CD8-positive, alpha-beta memory T cell (primary cell): ENCODE measurements around the gene LIN7C. TPM values are rescaled to one million over a fixed set of nuclear protein-coding genes. Genes with fewer than 3 reads are reported as not detected.

Source experiments
- CTCF ChIA-PET: fragments of 350-600 bp; sonication (Branson Sonifier 250); formaldehyde crosslinking; loops from one replicate; lab custom pipeline; 2021; ENCODE audit warnings: antibody characterized with exemption; lab: Charles Lee
- POLR2A ChIA-PET: fragments of 350-600 bp; sonication (Branson Sonifier 250); formaldehyde crosslinking; loops from one replicate; lab custom pipeline; 2021; ENCODE audit warnings: antibody characterized with exemption; lab: Charles Lee
- DNase-seq, 5 donors: peaks; one replicate each; pipeline versions ENCODE4 v3.0.0 to v3.0.0-alpha.2; 2020 to 2022; ENCODE audit warnings: mixed read lengths in 1 of 5
- H3K27ac ChIP-seq: one replicate; pipeline ENCODE4 v1.7.0; 2013; ENCODE audit warnings: low read depth, mild to moderate bottlenecking, low read length, moderate library complexity
- H3K27me3 ChIP-seq: 2 replicates; pipeline ENCODE4 v1.7.0; 2013; ENCODE audit warnings: low read length, mild to moderate bottlenecking; ENCODE audit not compliant: insufficient read depth, poor library complexity, severe bottlenecking
- H3K36me3 ChIP-seq: 2 replicates; pipeline ENCODE4 v1.7.0; 2013; ENCODE audit warnings: mild to moderate bottlenecking, low read length, moderate library complexity; ENCODE audit not compliant: insufficient read depth
- H3K4me1 ChIP-seq: 2 replicates; pipeline ENCODE4 v1.7.0; 2013; ENCODE audit warnings: mild to moderate bottlenecking, low read length, moderate library complexity; ENCODE audit not compliant: insufficient read depth
- H3K4me3 ChIP-seq: 2 replicates; pipeline ENCODE4 v1.7.0; 2013; ENCODE audit warnings: mild to moderate bottlenecking, low read length
- H3K9me3 ChIP-seq: 2 replicates; pipeline ENCODE4 v1.7.0; 2013; ENCODE audit warnings: mild to moderate bottlenecking, low read length
- H3K27ac Mint-ChIP-seq, 8 donors: one replicate each; pipeline ENCODE4 v1.8.0; 2020 to 2021; ENCODE audit warnings: mixed read lengths in 8 of 8, mild to moderate bottlenecking in 6 of 8, inconsistent platforms in 3 of 8, moderate library complexity in 3 of 8
- H3K27me3 Mint-ChIP-seq, 2 donors: one replicate each; pipeline ENCODE4 v1.8.0; 2020 to 2021; ENCODE audit warnings: mixed read lengths in 2 of 2, mild to moderate bottlenecking in 1 of 2, moderate library complexity in 1 of 2
- H3K36me3 Mint-ChIP-seq, 3 donors: one replicate each; pipeline ENCODE4 v1.8.0; 2020 to 2021; ENCODE audit warnings: mixed read lengths in 3 of 3, inconsistent platforms in 1 of 3, mild to moderate bottlenecking in 1 of 3
- H3K4me1 Mint-ChIP-seq, 3 donors: one replicate each; pipeline ENCODE4 v1.8.0; 2020 to 2021; ENCODE audit warnings: mixed read lengths in 3 of 3, inconsistent platforms in 1 of 3, mild to moderate bottlenecking in 1 of 3
- H3K4me3 Mint-ChIP-seq, 7 donors: one replicate each; pipeline ENCODE4 v1.8.0; 2020 to 2021; ENCODE audit warnings: mixed read lengths in 7 of 7, mild to moderate bottlenecking in 6 of 7, moderate library complexity in 4 of 7, inconsistent platforms in 2 of 7
- H3K9me3 Mint-ChIP-seq, 5 donors: one replicate each; pipeline ENCODE4 v1.8.0; 2020 to 2022; ENCODE audit warnings: mixed read lengths in 5 of 5, mild to moderate bottlenecking in 3 of 5, moderate library complexity in 2 of 5, inconsistent platforms in 1 of 5
- polyA plus RNA-seq: library from polyadenylated mRNA; unstranded; fragments of 300-500 nt; fragmentation: Illumina TruSeq; gene quantifications from one replicate; pipeline ENCODE4 v1.2.3, GENCODE V29; 2021
- total RNA-seq, 2 experiments: library from RNA; stranded (reverse); gene quantifications; one replicate each; pipeline ENCODE4 v1.2.3, GENCODE V29; 2021

LIN7C gene
- total and polyA plus RNA-seq, 3 experiments from 2014 or later: 14.7 to 28.9 (median 27.4) TPM

GRCh38 chr11:27540051-27540450 is 33.5 kb upstream of the LIN7C start:
- Mint-ChIP-seq H3K36me3 (peaks cover 5 to 17% (median 10%) of the 10 kb centered on the region in 3 donors), H3K4me3 (no peak overlapping the region), H3K27me3 (no peaks in the 10 kb centered on the region), H3K9me3 (no peaks in the 10 kb centered on the region), H3K27ac (no peak overlapping the region), H3K4me1 (no peaks in the 10 kb centered on the region)
- Histone ChIP-seq H3K27ac (no peak overlapping the region), H3K4me3 (no peak overlapping the region), H3K27me3 (no peaks in the 10 kb centered on the region), H3K9me3 (no peaks in the 10 kb centered on the region), H3K36me3 (no peaks in the 10 kb centered on the region), H3K4me1 (no peaks in the 10 kb centered on the region)
- POLR2A ChIA-PET: no interaction called here
- CTCF ChIA-PET: no interaction called here
- DNase-seq: no peak

- no peaks in the 10 kb centered on the region for H3K9me3 ChIP-seq
- ChIA-PET POLR2A (no interaction called here), CTCF (no interaction called here)
- Mint-ChIP-seq H3K9me3 (no peaks in the 10 kb centered on the region), H3K27me3 (no peaks in the 10 kb centered on the region), H3K4me1 (no peaks in the 10 kb centered on the region), H3K4me3 (no peak overlapping the region), H3K27ac (no peak overlapping the region), H3K36me3 (peaks cover 0 to 4% (median 0%) of the 10 kb centered on the region in 3 donors)
- H3K27ac ChIP-seq: no peak overlapping the region
- no peak for DNase-seq
- H3K36me3 ChIP-seq: no peaks in the 10 kb centered on the region
- no peaks in the 10 kb centered on the region for H3K4me1 ChIP-seq
- no peak overlapping the region for H3K4me3 ChIP-seq
- H3K27me3 ChIP-seq: no peaks in the 10 kb centered on the region
Measured at GRCh38 chr11:27535103-27535502, 28.5 kb upstream of the LIN7C start.

- ChIA-PET CTCF (no interaction called here), POLR2A (no interaction called here)
- Histone ChIP-seq H3K9me3 (no peaks in the 10 kb centered on the region), H3K27ac (no peak overlapping the region), H3K36me3 (no peaks in the 10 kb centered on the region), H3K27me3 (no peaks in the 10 kb centered on the region), H3K4me1 (no peaks in the 10 kb centered on the region), H3K4me3 (no peak overlapping the region)
- Mint-ChIP-seq H3K9me3 (no peaks in the 10 kb centered on the region), H3K4me3 (no peak overlapping the region), H3K36me3 (no peaks in the 10 kb centered on the region), H3K27me3 (peaks cover 3 to 4% of the 10 kb centered on the region in 2 donors), H3K27ac (no peak overlapping the region), H3K4me1 (no peaks in the 10 kb centered on the region)
- DNase-seq: no peak
Measured at GRCh38 chr11:27532652-27533325, 26.2 kb upstream of the LIN7C start.

- Histone ChIP-seq H3K4me1 (no peaks in the 10 kb centered on the region), H3K27me3 (no peaks in the 10 kb centered on the region), H3K27ac (no peak overlapping the region), H3K9me3 (no peaks in the 10 kb centered on the region), H3K4me3 (no peak overlapping the region), H3K36me3 (no peaks in the 10 kb centered on the region)
- no peak overlapping the region for H3K27ac Mint-ChIP-seq
- H3K36me3 Mint-ChIP-seq: no peaks in the 10 kb centered on the region
- peaks cover 4 to 11% of the 10 kb centered on the region in 2 donors for H3K27me3 Mint-ChIP-seq
- no peaks in the 10 kb centered on the region for H3K4me1 Mint-ChIP-seq
- POLR2A ChIA-PET: no interaction called here
- no peak overlapping the region for H3K4me3 Mint-ChIP-seq
- H3K9me3 Mint-ChIP-seq: no peaks in the 10 kb centered on the region
- CTCF ChIA-PET: no interaction called here
- DNase-seq: no peak
Measured at GRCh38 chr11:27528712-27529111, 22.1 kb upstream of the LIN7C start.

GRCh38 chr11:27526535-27526934 is 20.0 kb upstream of the LIN7C start:
- H3K4me1 Mint-ChIP-seq: no peaks in the 10 kb centered on the region
- POLR2A ChIA-PET: no interaction called here

GRCh38 chr11:27525824-27526516 is 19.4 kb upstream of the LIN7C start:
- Mint-ChIP-seq H3K9me3 (no peaks in the 10 kb centered on the region), H3K27ac (peak overlapping the region in 1 of 8 donors; percentile 44), H3K27me3 (peaks cover 4 to 11% of the 10 kb centered on the region in 2 donors), H3K4me3 (no peak overlapping the region), H3K36me3 (no peaks in the 10 kb centered on the region), H3K4me1 (no peaks in the 10 kb centered on the region)
- POLR2A ChIA-PET: no interaction called here
- no peak for DNase-seq
- Histone ChIP-seq H3K36me3 (no peaks in the 10 kb centered on the region), H3K27ac (no peak overlapping the region), H3K27me3 (no peaks in the 10 kb centered on the region), H3K4me1 (no peaks in the 10 kb centered on the region), H3K4me3 (no peak overlapping the region), H3K9me3 (no peaks in the 10 kb centered on the region)
- CTCF ChIA-PET: no interaction called here

More at GRCh38 chr11:27526535-27526934, 20.0 kb upstream of the LIN7C start:
- CTCF ChIA-PET: no interaction called here
- H3K27ac Mint-ChIP-seq: no peak overlapping the region
- H3K27me3 Mint-ChIP-seq: peaks cover 4 to 11% of the 10 kb centered on the region in 2 donors
- Histone ChIP-seq H3K36me3 (no peaks in the 10 kb centered on the region), H3K4me3 (no peak overlapping the region), H3K27ac (no peak overlapping the region), H3K9me3 (no peaks in the 10 kb centered on the region), H3K27me3 (no peaks in the 10 kb centered on the region), H3K4me1 (no peaks in the 10 kb centered on the region)
- H3K4me3 Mint-ChIP-seq: no peak overlapping the region
- no peaks in the 10 kb centered on the region for H3K9me3 Mint-ChIP-seq
- no peaks in the 10 kb centered on the region for H3K36me3 Mint-ChIP-seq
- no peak for DNase-seq

GRCh38 chr11:27524155-27524554 is 17.6 kb upstream of the LIN7C start:
- Mint-ChIP-seq H3K27ac (no peak overlapping the region), H3K4me1 (no peaks in the 10 kb centered on the region), H3K27me3 (peaks cover 7 to 9% of the 10 kb centered on the region in 2 donors), H3K9me3 (no peaks in the 10 kb centered on the region), H3K4me3 (no peak overlapping the region), H3K36me3 (peaks cover 0 to 2% (median 0%) of the 10 kb centered on the region in 3 donors)
- no peak overlapping the region for H3K27ac ChIP-seq
- CTCF ChIA-PET: no interaction called here
- H3K27me3 ChIP-seq: peaks cover 3% of the 10 kb centered on the region
- H3K4me1 ChIP-seq: no peaks in the 10 kb centered on the region
- H3K36me3 ChIP-seq: no peaks in the 10 kb centered on the region
- no peak overlapping the region for H3K4me3 ChIP-seq
- no peak for DNase-seq
- no peaks in the 10 kb centered on the region for H3K9me3 ChIP-seq
- POLR2A ChIA-PET: no interaction called here

GRCh38 chr11:27520226-27520625 is 13.7 kb upstream of the LIN7C start:
- POLR2A ChIA-PET: no interaction called here
- H3K4me3 Mint-ChIP-seq: no peak overlapping the region
- Histone ChIP-seq H3K27ac (no peak overlapping the region), H3K4me3 (no peak overlapping the region), H3K9me3 (no peaks in the 10 kb centered on the region), H3K27me3 (peaks cover 3% of the 10 kb centered on the region), H3K36me3 (no peaks in the 10 kb centered on the region), H3K4me1 (no peaks in the 10 kb centered on the region)
- no peaks in the 10 kb centered on the region for H3K4me1 Mint-ChIP-seq
- peaks cover 0 to 5% (median 3%) of the 10 kb centered on the region in 5 donors for H3K9me3 Mint-ChIP-seq
- CTCF ChIA-PET: no interaction called here
- peaks cover 6 to 26% of the 10 kb centered on the region in 2 donors for H3K27me3 Mint-ChIP-seq
- no peak for DNase-seq
- no peak overlapping the region for H3K27ac Mint-ChIP-seq
- H3K36me3 Mint-ChIP-seq: peaks cover 0 to 2% (median 0%) of the 10 kb centered on the region in 3 donors
